ENCODE data around the gene ACTBL2.

Gene ACTBL2

GRCh38 chr5:57456531-57457135 lies 26.0 kb downstream of the ACTBL2 start:
- Histone ChIP-seq H3K4me3 (ENCODE audit: insufficient read depth, low read length, poor library complexity, severe bottlenecking) (no peak overlapping the region), H3K9ac (ENCODE audit: low read length) (no peak overlapping the region), H3K27ac (ENCODE audit: low read depth, low read length) (no peak overlapping the region), H4K20me1 (ENCODE audit: low read depth, low read length) (no peaks in the 10 kb centered on the region), H3K9me2 (replicated peaks; ENCODE audit: insufficient read depth, low read length) (no peaks in the 10 kb centered on the region), H3K27me3 (ENCODE audit: low read length) (no peaks in the 10 kb centered on the region), H3K9me3 (ENCODE audit: insufficient read depth, low read length) (no peaks in the 10 kb centered on the region), H3F3A (ENCODE audit: insufficient read depth) (no peaks in the 10 kb centered on the region), H3K79me2 (ENCODE audit: insufficient read depth, low read length) (no peaks in the 10 kb centered on the region), H2AFZ (ENCODE audit: low read depth, low read length, severe bottlenecking) (no peak overlapping the region), H3K4me2 (ENCODE audit: low read depth, low read length, poor library complexity, severe bottlenecking) (no peak overlapping the region), H3K36me3 (ENCODE audit: low read length) (no peaks in the 10 kb centered on the region)
- TF ChIP-seq, protein P1, sequence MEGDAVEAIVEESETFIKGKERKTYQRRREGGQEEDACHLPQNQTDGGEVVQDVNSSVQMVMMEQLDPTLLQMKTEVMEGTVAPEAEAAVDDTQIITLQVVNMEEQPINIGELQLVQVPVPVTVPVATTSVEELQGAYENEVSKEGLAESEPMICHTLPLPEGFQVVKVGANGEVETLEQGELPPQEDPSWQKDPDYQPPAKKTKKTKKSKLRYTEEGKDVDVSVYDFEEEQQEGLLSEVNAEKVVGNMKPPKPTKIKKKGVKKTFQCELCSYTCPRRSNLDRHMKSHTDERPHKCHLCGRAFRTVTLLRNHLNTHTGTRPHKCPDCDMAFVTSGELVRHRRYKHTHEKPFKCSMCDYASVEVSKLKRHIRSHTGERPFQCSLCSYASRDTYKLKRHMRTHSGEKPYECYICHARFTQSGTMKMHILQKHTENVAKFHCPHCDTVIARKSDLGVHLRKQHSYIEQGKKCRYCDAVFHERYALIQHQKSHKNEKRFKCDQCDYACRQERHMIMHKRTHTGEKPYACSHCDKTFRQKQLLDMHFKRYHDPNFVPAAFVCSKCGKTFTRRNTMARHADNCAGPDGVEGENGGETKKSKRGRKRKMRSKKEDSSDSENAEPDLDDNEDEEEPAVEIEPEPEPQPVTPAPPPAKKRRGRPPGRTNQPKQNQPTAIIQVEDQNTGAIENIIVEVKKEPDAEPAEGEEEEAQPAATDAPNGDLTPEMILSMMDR (IDR thresholded peaks at IDR 0.05; ENCODE audit: insufficient read depth, low read length, poor library complexity, severe bottlenecking) = no peak
- no peak for TF ChIP-seq EZH2phosphoT487 (conservative IDR thresholded peaks at IDR 0.05; ENCODE audit: low read length)

DNA sequence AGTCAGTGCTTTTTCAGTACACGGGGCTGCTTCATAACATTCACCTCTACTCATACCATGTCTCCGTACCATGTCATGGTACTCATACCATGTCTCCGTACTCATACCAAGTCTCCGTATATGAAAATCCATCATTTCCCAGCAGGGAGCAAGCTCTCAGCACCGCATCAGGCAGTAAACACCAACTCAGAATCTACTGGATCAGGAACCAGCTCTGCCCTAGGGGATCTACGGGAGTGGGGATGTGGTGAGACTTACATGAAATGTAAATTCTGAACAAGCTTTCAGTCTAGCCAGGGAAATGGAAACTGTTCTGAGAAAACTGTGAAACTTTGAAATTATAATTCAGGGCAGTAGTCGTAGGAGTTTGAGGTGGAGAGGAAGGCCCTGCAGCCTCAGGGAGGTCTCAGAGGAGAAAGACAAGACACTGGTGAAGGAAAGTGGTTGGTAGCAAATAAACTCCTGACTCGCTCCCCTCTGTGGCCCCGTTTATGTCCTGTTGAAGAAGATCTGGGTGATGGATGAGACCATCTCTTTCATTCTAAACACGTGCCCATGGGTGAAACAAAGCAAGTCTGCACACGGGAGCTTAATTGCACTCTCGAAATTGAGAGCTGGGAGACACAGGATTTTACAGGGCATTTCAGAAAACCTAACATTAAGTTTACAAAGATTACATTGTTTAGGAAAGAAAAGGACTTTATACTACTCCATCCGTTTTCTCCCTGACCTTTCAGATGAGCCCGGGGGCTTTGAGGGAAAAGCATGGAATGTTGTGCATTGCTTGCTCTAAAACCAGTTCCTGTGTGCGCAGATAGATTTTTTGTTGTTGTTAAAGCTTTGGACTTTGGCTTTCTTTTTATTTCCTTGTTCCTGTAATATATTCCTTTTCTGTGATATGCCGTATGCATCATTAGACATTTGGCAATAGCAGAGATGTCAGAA lies 26.8 kb downstream of the ACTBL2 start:
- no peak overlapping the region for H3K4me3 ChIP-seq (ENCODE audit: insufficient read depth, low read length, poor library complexity, severe bottlenecking)
- H2AFZ ChIP-seq (ENCODE audit: low read depth, low read length, severe bottlenecking) = no peak overlapping the region
- H3F3A ChIP-seq (ENCODE audit: insufficient read depth) = no peaks in the 10 kb centered on the region
- no peak overlapping the region for H3K9ac ChIP-seq (ENCODE audit: low read length)
- no peaks in the 10 kb centered on the region for H3K36me3 ChIP-seq (ENCODE audit: low read length)
- no peak overlapping the region for H3K27ac ChIP-seq (ENCODE audit: low read depth, low read length)
- H4K20me1 ChIP-seq (ENCODE audit: low read depth, low read length) = no peaks in the 10 kb centered on the region
- no peaks in the 10 kb centered on the region for H3K9me2 ChIP-seq (replicated peaks; ENCODE audit: insufficient read depth, low read length)
- H3K79me2 ChIP-seq (ENCODE audit: insufficient read depth, low read length) = no peaks in the 10 kb centered on the region
- H3K4me2 ChIP-seq (ENCODE audit: low read depth, low read length, poor library complexity, severe bottlenecking) = no peak overlapping the region
- H3K27me3 ChIP-seq (ENCODE audit: low read length) = no peaks in the 10 kb centered on the region
- H3K9me3 ChIP-seq (ENCODE audit: insufficient read depth, low read length) = no peaks in the 10 kb centered on the region
- no peak for TF ChIP-seq EZH2phosphoT487 (conservative IDR thresholded peaks at IDR 0.05; ENCODE audit: low read length)

GRCh38 chr5:57454896-57455295 lies 27.7 kb downstream of the ACTBL2 start:
- Histone ChIP-seq H2AFZ (ENCODE audit: low read depth, low read length, severe bottlenecking) (no peak overlapping the region), H3K79me2 (ENCODE audit: insufficient read depth, low read length) (no peaks in the 10 kb centered on the region), H3K9me2 (replicated peaks; ENCODE audit: insufficient read depth, low read length) (no peaks in the 10 kb centered on the region), H3K36me3 (ENCODE audit: low read length) (no peaks in the 10 kb centered on the region), H3K9ac (ENCODE audit: low read length) (no peak overlapping the region), H3K4me3 (ENCODE audit: insufficient read depth, low read length, poor library complexity, severe bottlenecking) (no peak overlapping the region), H4K20me1 (ENCODE audit: low read depth, low read length) (no peaks in the 10 kb centered on the region), H3K27ac (ENCODE audit: low read depth, low read length) (no peak overlapping the region), H3F3A (ENCODE audit: insufficient read depth) (no peaks in the 10 kb centered on the region), H3K4me2 (ENCODE audit: low read depth, low read length, poor library complexity, severe bottlenecking) (no peak overlapping the region), H3K27me3 (ENCODE audit: low read length) (no peaks in the 10 kb centered on the region), H3K9me3 (ENCODE audit: insufficient read depth, low read length) (no peaks in the 10 kb centered on the region)
- TF ChIP-seq, protein P1 (IDR thresholded peaks at IDR 0.05; ENCODE audit: insufficient read depth, low read length, poor library complexity, severe bottlenecking) = no peak
- TF ChIP-seq EZH2phosphoT487 (conservative IDR thresholded peaks at IDR 0.05; ENCODE audit: low read length) = no peak

DNA sequence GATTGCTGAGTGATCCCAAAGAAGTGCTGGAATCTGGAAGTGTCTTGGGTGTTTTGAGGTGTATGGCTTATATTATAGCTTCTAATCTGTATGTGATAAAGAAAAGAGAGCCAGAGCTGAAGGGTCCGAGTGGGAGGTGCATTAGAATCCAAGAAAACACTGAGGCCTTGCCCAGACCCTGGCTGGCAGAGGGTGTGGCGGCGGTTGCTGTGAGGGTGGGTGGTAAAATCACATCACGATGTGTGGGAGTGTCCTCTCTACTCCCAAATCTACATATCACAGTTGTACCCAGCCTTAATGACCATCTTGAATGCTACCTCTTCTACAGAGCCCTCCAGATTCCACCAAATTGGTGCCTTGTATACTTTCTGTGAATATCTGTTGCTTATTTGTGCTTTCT lies 28.9 kb downstream of the ACTBL2 start:
- H3K4me3 ChIP-seq (ENCODE audit: insufficient read depth, low read length, poor library complexity, severe bottlenecking) = no peak overlapping the region
- no peaks in the 10 kb centered on the region for H3F3A ChIP-seq (ENCODE audit: insufficient read depth)
- no peak overlapping the region for H2AFZ ChIP-seq (ENCODE audit: low read depth, low read length, severe bottlenecking)

More for the DNA sequence above, 28.9 kb downstream of the ACTBL2 start:
- Histone ChIP-seq H3K36me3 (ENCODE audit: low read length) (no peaks in the 10 kb centered on the region), H3K27me3 (ENCODE audit: low read length) (no peaks in the 10 kb centered on the region), H3K27ac (ENCODE audit: low read depth, low read length) (no peak overlapping the region), H4K20me1 (ENCODE audit: low read depth, low read length) (no peaks in the 10 kb centered on the region), H3K9me3 (ENCODE audit: insufficient read depth, low read length) (no peaks in the 10 kb centered on the region), H3K4me2 (ENCODE audit: low read depth, low read length, poor library complexity, severe bottlenecking) (no peak overlapping the region), H3K79me2 (ENCODE audit: insufficient read depth, low read length) (no peaks in the 10 kb centered on the region), H3K9ac (ENCODE audit: low read length) (no peak overlapping the region), H3K9me2 (replicated peaks; ENCODE audit: insufficient read depth, low read length) (no peaks in the 10 kb centered on the region)
- no peak for TF ChIP-seq EZH2phosphoT487 (conservative IDR thresholded peaks at IDR 0.05; ENCODE audit: low read length)
- TF ChIP-seq, protein P1 (IDR thresholded peaks at IDR 0.05; ENCODE audit: insufficient read depth, low read length, poor library complexity, severe bottlenecking) = no peak
